ENCODE measurements around the gene MEOX1.
"Not testable (repeated sequence)": the region's sequence is repeated elsewhere in the genome, so short reads cannot be mapped to it uniquely, and the experiment has no call there.

MEOX1 gene

DNA sequence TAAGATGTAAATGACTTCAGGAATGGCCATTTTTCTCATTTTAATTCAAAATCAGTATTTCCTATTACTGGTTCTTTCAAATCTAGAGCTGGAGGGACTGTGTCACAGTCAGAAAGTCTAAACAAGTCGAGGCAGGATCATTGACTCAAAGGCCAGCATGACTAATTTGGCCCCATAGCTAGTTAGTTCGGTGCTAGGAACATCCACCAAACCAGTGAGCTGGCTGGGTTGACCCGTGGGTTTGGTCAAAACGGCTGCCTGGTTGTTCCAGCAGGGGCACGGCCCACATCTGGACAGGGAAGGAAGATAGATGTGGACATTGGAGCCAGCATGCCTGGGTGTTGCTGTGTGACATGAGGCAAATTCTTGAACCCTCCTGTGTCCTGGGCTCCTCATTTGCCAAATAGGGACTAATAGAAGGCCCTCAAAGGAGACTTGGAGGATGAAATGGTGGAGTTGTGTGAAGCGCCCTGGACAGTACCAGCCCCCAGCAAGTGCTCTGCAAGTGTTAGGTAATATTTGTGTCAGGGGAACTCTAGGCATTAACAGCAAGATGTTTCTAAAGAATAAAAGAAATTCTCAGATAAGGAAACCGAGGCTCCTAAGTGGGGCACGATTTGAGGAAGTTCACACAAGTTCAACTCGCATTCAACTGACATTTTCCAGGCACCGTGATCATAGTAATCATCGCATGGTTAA is 46.2 kb downstream of the MEOX1 start:
- DNase-seq, result no peak

GRCh38 chr17:43614561-43614960 is 47.2 kb downstream of the MEOX1 start:
- no peak for DNase-seq

DNA sequence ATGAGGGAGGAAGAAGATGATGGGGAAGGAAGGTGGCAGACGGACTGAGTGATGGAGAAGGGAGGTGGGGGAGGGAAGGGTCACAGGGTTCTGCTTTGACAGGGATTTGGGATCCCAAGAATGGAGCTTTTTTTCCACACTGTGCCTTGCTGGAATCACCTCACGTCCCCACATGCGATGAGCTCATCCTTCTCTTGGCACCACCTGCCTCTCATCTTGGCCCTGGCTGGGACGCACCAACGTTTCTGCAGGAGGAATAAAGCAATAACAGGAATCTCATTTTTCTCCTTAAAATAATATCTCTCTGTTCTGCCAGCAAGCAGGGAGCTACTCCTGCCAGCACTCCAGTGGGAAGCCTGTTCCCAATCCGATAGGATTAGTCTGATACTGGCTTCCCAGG is 47.8 kb downstream of the MEOX1 start:
- no peak for DNase-seq

GRCh38 chr17:43612515-43612914 is 49.2 kb downstream of the MEOX1 start:
- DNase-seq, result no peak

DNA sequence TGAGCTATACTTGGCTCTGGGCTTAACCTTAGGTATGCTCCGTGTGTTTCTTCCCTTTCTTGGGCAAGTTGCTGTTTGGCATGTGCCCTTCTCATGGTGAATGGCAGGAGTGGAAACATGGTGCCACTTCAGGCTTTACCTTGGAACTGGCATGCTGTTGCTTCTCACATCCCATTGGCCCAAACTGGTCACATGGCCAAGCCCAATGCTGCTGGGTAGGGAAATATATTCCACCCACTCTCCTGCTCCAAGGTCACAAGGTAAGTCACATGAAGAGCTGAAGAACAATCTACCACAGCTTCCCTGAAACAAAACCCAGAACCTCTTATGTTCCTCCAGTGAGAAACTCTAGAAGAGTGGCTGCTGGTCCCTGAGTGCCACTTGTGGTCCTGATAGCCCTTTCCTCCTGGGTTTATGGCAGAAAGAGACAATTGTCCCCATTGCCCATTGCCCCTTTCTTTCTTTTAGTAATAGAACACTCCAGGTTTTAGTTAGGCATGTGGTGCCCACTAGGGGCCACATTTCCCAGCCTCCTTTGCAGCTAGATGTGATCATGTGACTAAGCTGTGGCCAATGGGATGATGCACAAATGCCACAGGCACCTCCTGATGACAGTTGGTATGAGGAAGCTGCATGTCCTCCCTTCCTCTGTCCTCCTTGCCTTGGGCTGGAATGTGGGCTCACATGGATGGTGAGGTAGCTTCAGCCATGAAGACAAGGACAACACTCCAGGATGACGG is 50.3 kb downstream of the MEOX1 start:
- no peak for DNase-seq

GRCh38 chr17:43609613-43610385 is 51.9 kb downstream of the MEOX1 start:
- no peak for DNase-seq

DNA sequence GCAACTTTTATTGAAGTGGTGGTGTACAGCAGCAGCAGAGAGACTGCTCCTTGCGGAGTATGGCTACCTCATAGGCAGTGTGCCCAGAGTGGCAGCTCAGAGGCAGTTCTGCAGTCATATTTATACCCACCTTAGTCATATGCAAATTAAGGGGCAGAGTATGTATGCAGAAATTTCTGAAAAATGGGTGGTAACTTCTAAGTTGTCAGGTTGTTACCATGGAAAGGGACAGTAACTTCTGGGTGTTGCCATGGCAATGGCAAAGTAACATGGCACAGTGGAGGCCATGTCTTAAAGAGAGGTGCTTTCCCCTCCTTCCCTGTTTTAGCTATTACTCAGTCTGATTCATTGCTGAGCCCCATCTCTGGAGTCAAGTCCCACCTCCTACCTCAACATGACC is 53.4 kb downstream of the MEOX1 start:
- DNase-seq, result no peak

- no peak for DNase-seq
Observed at GRCh38 chr17:43604549-43604948, 57.2 kb downstream of the MEOX1 start.

GRCh38 chr17:43603321-43603720 is 58.4 kb downstream of the MEOX1 start:
- DNase-seq, result no peak

GRCh38 chr17:43602556-43602955 is 59.2 kb downstream of the MEOX1 start:
- DNase-seq, result not testable (repeated sequence)

GRCh38 chr17:43601280-43602039 is 60.3 kb downstream of the MEOX1 start:
- DNase-seq, result no peak

- DNase-seq, result no peak
Observed at GRCh38 chr17:43599835-43600234, 61.9 kb downstream of the MEOX1 start.

GRCh38 chr17:43599046-43599395 is 62.7 kb downstream of the MEOX1 start:
- no peak for DNase-seq

DNA sequence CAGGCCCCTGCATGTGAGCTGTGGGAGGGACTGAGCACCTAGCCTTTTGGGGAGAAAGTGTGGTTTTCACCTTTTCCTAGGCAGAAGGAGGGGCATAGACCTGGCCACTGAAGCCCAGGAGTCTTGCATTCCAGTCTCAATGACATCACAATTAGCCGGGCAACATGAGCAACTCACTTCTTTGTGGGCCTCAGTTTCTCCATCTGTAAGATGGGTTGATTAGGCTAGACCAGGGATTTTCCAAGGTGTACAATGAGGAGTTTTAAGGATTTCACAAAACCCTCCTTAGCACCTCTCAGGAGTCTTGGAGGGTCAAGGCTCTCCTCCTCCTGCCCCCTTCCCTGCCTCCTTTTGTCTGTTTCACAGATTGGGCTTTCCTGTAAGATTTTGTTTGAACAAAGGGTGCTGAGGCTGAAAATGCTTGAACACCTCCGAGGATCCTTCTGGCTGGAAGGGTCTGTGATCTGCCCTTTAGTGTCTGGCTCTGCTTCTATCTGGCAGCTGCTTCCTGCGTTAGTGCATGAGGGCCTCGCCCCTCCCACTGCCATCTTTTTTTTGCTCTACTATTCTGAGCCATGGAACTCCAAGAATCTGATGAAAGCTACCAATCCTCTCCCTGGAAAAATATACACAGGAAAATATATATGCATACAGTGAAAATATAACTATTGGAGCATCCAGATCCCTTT is 63.2 kb downstream of the MEOX1 start:
- no peak for DNase-seq

DNA sequence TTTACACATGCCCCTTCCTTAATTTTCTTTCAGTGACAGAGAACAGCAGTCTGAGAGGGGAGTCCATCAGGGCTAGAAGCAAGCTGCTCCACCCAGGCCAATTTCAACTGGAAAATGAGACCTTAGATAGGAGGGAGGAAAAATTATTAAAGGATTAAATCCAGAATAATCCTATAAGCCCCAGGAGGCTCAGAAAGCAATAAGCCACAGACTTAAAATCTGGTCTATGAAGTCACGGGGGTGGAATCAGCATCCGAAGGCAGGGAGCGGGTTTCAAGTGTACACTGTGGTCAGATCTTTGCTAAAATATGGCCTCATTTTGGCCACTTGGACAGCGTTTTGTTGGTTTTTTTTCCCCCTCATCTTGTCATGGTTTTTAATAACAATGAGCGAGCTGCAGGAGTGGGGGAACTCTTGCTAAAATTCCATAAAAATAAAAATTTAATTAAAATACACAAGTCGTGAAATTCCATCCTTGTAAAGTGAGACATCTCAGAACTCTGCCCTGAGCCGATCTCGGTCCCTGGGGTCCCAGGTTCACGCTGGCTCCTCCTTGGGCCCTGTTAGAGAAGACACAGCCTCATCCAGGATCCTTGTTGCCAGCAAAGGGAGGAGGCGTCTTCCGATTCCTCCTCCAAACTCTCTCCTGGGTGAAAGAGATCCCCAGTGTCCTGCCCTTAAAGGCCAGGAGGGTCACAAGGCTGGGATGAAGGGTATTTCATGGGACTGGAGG is 63.9 kb downstream of the MEOX1 start:
- DNase-seq, result no peak

DNA sequence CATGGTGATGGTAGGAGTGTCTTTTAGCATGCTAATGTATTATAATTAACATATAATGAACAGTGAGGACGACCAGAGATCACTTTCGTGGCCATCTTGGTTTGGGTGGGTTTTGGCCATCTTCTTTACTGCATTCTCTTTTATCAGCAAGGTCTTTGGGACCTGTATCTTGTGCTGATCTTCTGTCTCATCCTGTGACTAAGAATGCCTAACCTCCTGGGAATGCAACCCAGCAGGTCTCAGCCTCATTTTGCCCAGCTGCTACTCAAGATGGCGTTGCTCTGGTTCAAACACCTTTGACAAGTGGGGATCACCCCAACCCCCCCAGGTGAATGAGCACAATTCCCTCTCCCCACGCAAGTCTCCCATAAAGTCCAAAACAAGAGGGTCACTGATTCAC is 66.3 kb downstream of the MEOX1 start:
- DNase-seq, result no peak

DNA sequence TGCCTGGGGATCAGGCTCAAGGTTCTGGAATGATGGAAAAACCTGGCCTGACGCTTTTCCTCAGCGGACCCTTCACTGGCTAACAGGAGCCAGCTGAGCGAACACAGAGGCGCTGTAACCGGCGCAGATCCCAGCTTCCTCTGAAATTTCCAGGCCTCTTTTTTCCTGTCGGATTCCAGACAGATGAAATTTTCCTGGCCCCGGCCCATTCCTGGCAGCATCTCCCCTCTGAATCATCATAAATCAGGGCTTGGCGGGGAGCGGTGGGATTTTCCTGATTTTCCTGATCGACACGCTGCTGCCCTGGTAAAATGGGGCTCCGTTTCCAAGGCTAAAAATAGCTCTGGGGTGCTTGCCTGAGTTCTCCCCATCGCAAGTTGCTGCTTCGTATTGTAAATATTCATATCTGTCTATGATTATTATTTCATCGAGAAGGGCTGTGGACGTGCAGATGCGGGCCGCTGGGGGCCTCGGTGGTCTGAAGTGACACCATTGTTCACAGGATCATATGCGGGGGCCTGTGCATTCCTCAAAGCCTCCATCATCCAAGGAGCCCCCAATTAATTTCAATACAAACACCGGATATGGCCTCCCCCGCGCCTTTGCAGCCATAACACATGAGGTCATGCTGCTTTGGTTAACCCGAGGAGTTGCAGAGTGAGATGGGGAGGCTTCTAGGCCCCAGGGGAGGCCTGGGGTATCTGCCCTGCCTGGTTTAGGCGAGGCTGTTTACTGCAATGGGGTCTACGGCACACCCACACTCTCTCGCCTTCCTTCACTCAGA is 69.8 kb downstream of the MEOX1 start:
- DNase-seq, result no peak

- no peak for DNase-seq
Observed at GRCh38 chr17:43591001-43591400, 70.7 kb downstream of the MEOX1 start.
